Psoas muscle (tissue), 8 donors: ENCODE results near the gene SENP2. TPM values are rescaled to one million over a fixed set of nuclear protein-coding genes. Genes with fewer than 3 reads are reported as not detected.
A peak's percentile ranks its signal among the peaks of the same experiment; 100 is the strongest.

Experiments used
- ATAC-seq, 4 donors: fragments of 200-7000 bp; cut with Tn5 transposase; one replicate each; pipeline ENCODE4 v1.9.1; 2020; ENCODE audit warnings: moderate library complexity in 3 of 4, mild to moderate bottlenecking in 2 of 4
- DNase-seq, 2 donors: peaks; one replicate each; pipeline ENCODE4 v3.0.0-alpha.2; 2020
- H3K27ac ChIP-seq: fragments of 200-600 bp; one replicate; pipeline ENCODE4 v1.8.0; 2022
- H3K27me3 ChIP-seq, 3 donors: fragments of 200-600 bp in 1 of 3; one replicate each; pipeline versions ENCODE4 v1.6.1 to v1.8.0; 2013 to 2022; ENCODE audit warnings: low read length in 2 of 3, mild to moderate bottlenecking in 2 of 3, moderate library complexity in 1 of 3; ENCODE audit not compliant: insufficient read depth in 3 of 3
- H3K36me3 ChIP-seq, 2 donors: fragments of 200-600 bp in 1 of 2; one replicate each; pipeline versions ENCODE4 v1.6.1 to v1.8.0; 2013 to 2022; ENCODE audit warnings: low read depth in 1 of 2, mild to moderate bottlenecking in 1 of 2, moderate library complexity in 1 of 2; ENCODE audit not compliant: insufficient read depth in 1 of 2
- H3K4me1 ChIP-seq: fragments of 200-600 bp; one replicate; pipeline ENCODE4 v1.8.0; 2022
- H3K4me3 ChIP-seq: fragments of 200-600 bp; one replicate; pipeline ENCODE4 v1.8.0; 2022; ENCODE audit warnings: mild to moderate bottlenecking
- H3K9me3 ChIP-seq: fragments of 200-600 bp; one replicate; pipeline ENCODE4 v1.8.0; 2022
- CTCF ChIP-seq: fragments of 200-600 bp; IDR thresholded peaks from one replicate; pipeline ENCODE4 v1.8.0; 2022; ENCODE audit warnings: antibody characterized with exemption
- WGBS, 3 donors: extraction: QIAGEN DNeasy Blood & Tissue Kit; methylation state at CpG; one replicate each; pipeline versions ENCODE4 v1.1.6 to v1.1.7; 2013; 5-methylcytosine and 5-hydroxymethylcytosine counted together
- intact Hi-C, 2 donors: fragments of 100-400 bp; cut with DNase I; formaldehyde crosslinking; loops; one replicate each; pipeline versions ENCODE4 v1.11.0 to v1.14.2; 2022
- polyA plus RNA-seq, 3 donors: library from polyadenylated mRNA; stranded (reverse); fragments of 200-250 nt; gene quantifications; one replicate each; pipeline ENCODE4 v1.2.3, GENCODE V29; 2013
- total RNA-seq, 4 donors: library from RNA; stranded (reverse); fragmentation: NEBNext Ultra II Directional in 2 of 4; extraction: Animal tissue kit (Norgen Biotek cat#: 25700) in 2 of 4; gene quantifications; one replicate each; pipeline versions ENCODE4 v1.2.1 to v1.2.4, GENCODE V29; 2021 to 2023
- donor health status: healthy with polysubstance abuse.
- donor health status: DM: no; HTN: no; CAD: no; lungs with moderate emphysema.
- donor health status: Bipolar disorder and iron deficiency.
- donor health status: healthy.
- donor health status: DM: yes; HTN: yes; CAD: no.
- donor health status: DM: no; HTN: no; CAD: no.
- donor health status: DM: no; HTN: no; CAD: no.
- donor health status: DM: yes; HTN: yes; CAD: no.

SENP2 gene
- total and polyA plus RNA-seq, 7 donors, result 9.8 to 51.8 (median 39.5) TPM

GRCh38 chr3:185549122-185549521 lies 37.0 kb upstream of the SENP2 start:
- Histone ChIP-seq H3K27me3 (no peaks in the 10 kb centered on the region), H3K27ac (no peak overlapping the region)
- no peak for DNase-seq

DNA sequence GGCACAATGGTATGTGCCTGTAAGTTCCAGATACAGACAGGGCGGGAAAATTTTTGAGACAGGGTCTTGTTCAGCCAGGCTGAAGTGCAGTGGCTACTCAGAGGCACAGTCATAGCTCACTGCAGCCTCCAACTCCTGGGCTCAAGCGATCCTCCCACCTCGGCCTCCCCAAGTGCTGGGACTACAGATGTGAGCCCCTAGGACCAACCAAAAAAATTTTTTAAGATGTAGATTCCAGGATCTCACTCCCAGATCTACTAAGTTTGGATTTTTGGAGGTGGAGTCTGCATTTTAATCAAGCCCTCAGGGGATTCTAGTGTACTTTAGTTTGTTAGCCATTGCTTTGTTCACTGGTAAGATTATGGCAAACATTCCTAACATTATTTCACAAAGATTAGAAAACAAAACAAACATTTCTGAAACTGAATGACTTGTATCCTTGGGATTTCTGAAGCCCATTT lies 36.4 kb upstream of the SENP2 start:
- 63 to 78% (median 73%) methylated on average over 3 of the region's 3 CpGs for WGBS, 3 donors
- no peak overlapping the region for H3K27ac ChIP-seq
- no peaks in the 10 kb centered on the region for H3K36me3 ChIP-seq
- no peaks in the 10 kb centered on the region for H3K9me3 ChIP-seq
- intact Hi-C loops, result no loop called here
- ATAC-seq (no peak), DNase-seq (no peak)
- no peak for TF ChIP-seq CTCF
- H3K27me3 ChIP-seq, result no peaks in the 10 kb centered on the region
- no peaks in the 10 kb centered on the region for H3K4me1 ChIP-seq
- H3K4me3 ChIP-seq, result no peak overlapping the region

More at GRCh38 chr3:185549122-185549521, 37.0 kb upstream of the SENP2 start:
- Histone ChIP-seq H3K36me3 (no peaks in the 10 kb centered on the region), H3K4me3 (no peak overlapping the region), H3K4me1 (no peaks in the 10 kb centered on the region), H3K9me3 (no peaks in the 10 kb centered on the region)
- no peak for TF ChIP-seq CTCF
- 14 to 26% (median 16%) methylated on average over 3 of the region's 3 CpGs for WGBS, 3 donors
- ATAC-seq, result peak in 1 of 4 donors; percentile 36
- intact Hi-C loops, result no loop called here

GRCh38 chr3:185552358-185552877 lies 33.7 kb upstream of the SENP2 start, which contains the start of gene LIPH:
TSS of gene LIPH (minus strand) at chr3:185552588. CDS start at chr3:185552471, 117 bp downstream.
- H3K9me3 ChIP-seq, result no peaks in the 10 kb centered on the region
- H3K27me3 ChIP-seq, result no peaks in the 10 kb centered on the region
- H3K27ac ChIP-seq, result no peak within 1 kb of the TSS
- intact Hi-C loops, result no loop called here
- DNase-seq, result no peak
- no peak for TF ChIP-seq CTCF
- 24 to 30% (median 29%) methylated on average over 6 of the region's 6 CpGs for WGBS, 3 donors
- H3K36me3 ChIP-seq, result no peaks in the 10 kb centered on the region
- no peaks in the 10 kb centered on the region for H3K4me1 ChIP-seq
- ATAC-seq, result no peak
- no peak within 1 kb of the TSS for H3K4me3 ChIP-seq

- H3K4me1 ChIP-seq, result no peaks in the 10 kb centered on the region
- WGBS, 3 donors, result 88 to 92% (median 90%) methylated on average over 4 of the region's 4 CpGs
- ATAC-seq (no peak), DNase-seq (no peak)
- H3K9me3 ChIP-seq, result no peaks in the 10 kb centered on the region
- no peak overlapping the region for H3K27ac ChIP-seq
- H3K36me3 ChIP-seq, result no peaks in the 10 kb centered on the region
- no peak overlapping the region for H3K4me3 ChIP-seq
- intact Hi-C loops, result loop anchor here in 1 of 2 donors (5.0 kb wide), 1 partner anchor 203 kb away; no protein-coding TSS in a partner anchor
- no peak for TF ChIP-seq CTCF
- no peaks in the 10 kb centered on the region for H3K27me3 ChIP-seq
Observed at GRCh38 chr3:185555101-185555501, 31.0 kb upstream of the SENP2 start.
